SK-N-SH (cell line): ENCODE results near the gene SHC3.

Experiments used
- ELF1 ChIP-seq: IDR thresholded peaks from 2 replicates; pipeline ENCODE4 v1.4.0; 2012
- EP300 ChIP-seq, 2 experiments: IDR thresholded peaks; 2 replicates each; pipeline versions ENCODE4 v1.4.0 to v1.6.1; 2012; ENCODE audit warnings: borderline replicate concordance in 1 of 2, low read depth in 1 of 2, low read length in 1 of 2
- MXI1 ChIP-seq: IDR thresholded peaks from 2 replicates; pipeline ENCODE4 v1.6.1; 2012; ENCODE audit warnings: mild to moderate bottlenecking, low read depth, low read length, improper control_type of control experiment
- POLR2AphosphoS5 ChIP-seq: IDR thresholded peaks from 2 replicates; pipeline ENCODE4 v1.6.1; 2012; ENCODE audit warnings: low read depth, low read length
- RAD21 ChIP-seq: IDR thresholded peaks from 2 replicates; pipeline ENCODE4 v1.6.1; 2012; ENCODE audit warnings: mild to moderate bottlenecking, low read length
- RFX5 ChIP-seq: IDR thresholded peaks from 2 replicates; pipeline ENCODE4 v1.6.1; 2012; ENCODE audit warnings: mild to moderate bottlenecking, improper control_type of control experiment, low read length
- TCF12 ChIP-seq: IDR thresholded peaks from 2 replicates; pipeline ENCODE4 v1.4.0; 2012
- TF ChIP-seq, protein P1 (sequence below): fragments of 200-600 bp; sonication (generic); IDR thresholded peaks from 2 replicates; pipeline ENCODE4 v1.6.1; 2017; ENCODE audit warnings: antibody characterized with exemption, mild to moderate bottlenecking, moderate library complexity
- TF ChIP-seq, protein P2 (sequence below): fragments of 150-350 bp; IDR thresholded peaks from 2 replicates; pipeline ENCODE4 v1.6.1; 2017; ENCODE audit warnings: antibody characterized with exemption, low read length, low read depth, borderline replicate concordance
- TF ChIP-seq, protein P3 (sequence below): IDR thresholded peaks from 2 replicates; pipeline ENCODE4 v1.6.1; 2012; ENCODE audit warnings: mild to moderate bottlenecking, low read depth, low read length, moderate library complexity
- TF ChIP-seq, protein P4 (sequence below): IDR thresholded peaks from 2 replicates; pipeline ENCODE4 v1.4.0; 2012; ENCODE audit warnings: low read depth, borderline replicate concordance

DNA sequence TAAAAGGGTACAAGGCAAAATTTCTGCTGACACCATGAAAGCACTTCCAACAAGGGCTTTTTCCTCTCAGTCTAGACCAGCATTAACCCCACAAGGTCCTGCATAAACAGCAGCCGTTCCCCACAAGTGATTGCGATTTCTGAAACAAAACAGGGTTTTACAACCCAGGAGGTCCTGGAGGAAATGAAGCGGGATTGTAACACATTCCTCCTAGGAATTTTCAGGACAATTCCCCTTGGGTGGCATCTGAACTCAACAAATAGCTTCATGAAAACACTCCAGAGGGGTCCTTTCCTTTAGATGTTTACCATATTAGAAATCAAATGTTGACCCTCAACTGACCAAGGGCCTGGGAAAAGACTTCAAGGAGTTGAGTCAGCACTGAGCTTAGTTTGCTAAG lies 36.7 kb upstream of the SHC3 start:
- TF ChIP-seq, protein P1, sequence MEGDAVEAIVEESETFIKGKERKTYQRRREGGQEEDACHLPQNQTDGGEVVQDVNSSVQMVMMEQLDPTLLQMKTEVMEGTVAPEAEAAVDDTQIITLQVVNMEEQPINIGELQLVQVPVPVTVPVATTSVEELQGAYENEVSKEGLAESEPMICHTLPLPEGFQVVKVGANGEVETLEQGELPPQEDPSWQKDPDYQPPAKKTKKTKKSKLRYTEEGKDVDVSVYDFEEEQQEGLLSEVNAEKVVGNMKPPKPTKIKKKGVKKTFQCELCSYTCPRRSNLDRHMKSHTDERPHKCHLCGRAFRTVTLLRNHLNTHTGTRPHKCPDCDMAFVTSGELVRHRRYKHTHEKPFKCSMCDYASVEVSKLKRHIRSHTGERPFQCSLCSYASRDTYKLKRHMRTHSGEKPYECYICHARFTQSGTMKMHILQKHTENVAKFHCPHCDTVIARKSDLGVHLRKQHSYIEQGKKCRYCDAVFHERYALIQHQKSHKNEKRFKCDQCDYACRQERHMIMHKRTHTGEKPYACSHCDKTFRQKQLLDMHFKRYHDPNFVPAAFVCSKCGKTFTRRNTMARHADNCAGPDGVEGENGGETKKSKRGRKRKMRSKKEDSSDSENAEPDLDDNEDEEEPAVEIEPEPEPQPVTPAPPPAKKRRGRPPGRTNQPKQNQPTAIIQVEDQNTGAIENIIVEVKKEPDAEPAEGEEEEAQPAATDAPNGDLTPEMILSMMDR: no peak
- TF ChIP-seq ELF1 (no peak), MXI1 (no peak), RAD21 (no peak), EP300 (IDR thresholded peaks at IDR 0.05; ENCODE audit: borderline replicate concordance in 1 of 2, low read depth in 1 of 2, low read length in 1 of 2) (no peak), RFX5 (no peak), POLR2AphosphoS5 (no peak), TCF12 (no peak)
- TF ChIP-seq, protein P2, sequence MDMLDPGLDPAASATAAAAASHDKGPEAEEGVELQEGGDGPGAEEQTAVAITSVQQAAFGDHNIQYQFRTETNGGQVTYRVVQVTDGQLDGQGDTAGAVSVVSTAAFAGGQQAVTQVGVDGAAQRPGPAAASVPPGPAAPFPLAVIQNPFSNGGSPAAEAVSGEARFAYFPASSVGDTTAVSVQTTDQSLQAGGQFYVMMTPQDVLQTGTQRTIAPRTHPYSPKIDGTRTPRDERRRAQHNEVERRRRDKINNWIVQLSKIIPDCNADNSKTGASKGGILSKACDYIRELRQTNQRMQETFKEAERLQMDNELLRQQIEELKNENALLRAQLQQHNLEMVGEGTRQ: no peak
- TF ChIP-seq, protein P3, sequence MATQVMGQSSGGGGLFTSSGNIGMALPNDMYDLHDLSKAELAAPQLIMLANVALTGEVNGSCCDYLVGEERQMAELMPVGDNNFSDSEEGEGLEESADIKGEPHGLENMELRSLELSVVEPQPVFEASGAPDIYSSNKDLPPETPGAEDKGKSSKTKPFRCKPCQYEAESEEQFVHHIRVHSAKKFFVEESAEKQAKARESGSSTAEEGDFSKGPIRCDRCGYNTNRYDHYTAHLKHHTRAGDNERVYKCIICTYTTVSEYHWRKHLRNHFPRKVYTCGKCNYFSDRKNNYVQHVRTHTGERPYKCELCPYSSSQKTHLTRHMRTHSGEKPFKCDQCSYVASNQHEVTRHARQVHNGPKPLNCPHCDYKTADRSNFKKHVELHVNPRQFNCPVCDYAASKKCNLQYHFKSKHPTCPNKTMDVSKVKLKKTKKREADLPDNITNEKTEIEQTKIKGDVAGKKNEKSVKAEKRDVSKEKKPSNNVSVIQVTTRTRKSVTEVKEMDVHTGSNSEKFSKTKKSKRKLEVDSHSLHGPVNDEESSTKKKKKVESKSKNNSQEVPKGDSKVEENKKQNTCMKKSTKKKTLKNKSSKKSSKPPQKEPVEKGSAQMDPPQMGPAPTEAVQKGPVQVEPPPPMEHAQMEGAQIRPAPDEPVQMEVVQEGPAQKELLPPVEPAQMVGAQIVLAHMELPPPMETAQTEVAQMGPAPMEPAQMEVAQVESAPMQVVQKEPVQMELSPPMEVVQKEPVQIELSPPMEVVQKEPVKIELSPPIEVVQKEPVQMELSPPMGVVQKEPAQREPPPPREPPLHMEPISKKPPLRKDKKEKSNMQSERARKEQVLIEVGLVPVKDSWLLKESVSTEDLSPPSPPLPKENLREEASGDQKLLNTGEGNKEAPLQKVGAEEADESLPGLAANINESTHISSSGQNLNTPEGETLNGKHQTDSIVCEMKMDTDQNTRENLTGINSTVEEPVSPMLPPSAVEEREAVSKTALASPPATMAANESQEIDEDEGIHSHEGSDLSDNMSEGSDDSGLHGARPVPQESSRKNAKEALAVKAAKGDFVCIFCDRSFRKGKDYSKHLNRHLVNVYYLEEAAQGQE: no peak
- TF ChIP-seq, protein P4, sequence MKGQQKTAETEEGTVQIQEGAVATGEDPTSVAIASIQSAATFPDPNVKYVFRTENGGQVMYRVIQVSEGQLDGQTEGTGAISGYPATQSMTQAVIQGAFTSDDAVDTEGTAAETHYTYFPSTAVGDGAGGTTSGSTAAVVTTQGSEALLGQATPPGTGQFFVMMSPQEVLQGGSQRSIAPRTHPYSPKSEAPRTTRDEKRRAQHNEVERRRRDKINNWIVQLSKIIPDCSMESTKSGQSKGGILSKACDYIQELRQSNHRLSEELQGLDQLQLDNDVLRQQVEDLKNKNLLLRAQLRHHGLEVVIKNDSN: no peak
